Endometrial microvascular endothelial cells (primary cell): ENCODE measurements around the gene MYRIP. TPM values are rescaled to one million over a fixed set of nuclear protein-coding genes. Genes with fewer than 3 reads are reported as not detected.

Source experiments
- in situ Hi-C: cut with HindIII; loops from 2 replicates; pipeline ENCODE4 v1.10.0; 2017; ENCODE audit warnings: low sequenced_read_pairs, low pct_unique_long_range_greater_than_20kb; ENCODE audit errors: inconsistent ontology term
- total RNA-seq: library from RNA; depleted of rRNA; stranded (reverse); fragments of >200 nt; gene quantifications from one replicate; pipeline ENCODE4 v1.2.3, GENCODE V29; 2015; ENCODE audit errors: inconsistent ontology term

MYRIP gene
- total RNA-seq, 1 donor from 2014 or later = 1.1 TPM

DNA sequence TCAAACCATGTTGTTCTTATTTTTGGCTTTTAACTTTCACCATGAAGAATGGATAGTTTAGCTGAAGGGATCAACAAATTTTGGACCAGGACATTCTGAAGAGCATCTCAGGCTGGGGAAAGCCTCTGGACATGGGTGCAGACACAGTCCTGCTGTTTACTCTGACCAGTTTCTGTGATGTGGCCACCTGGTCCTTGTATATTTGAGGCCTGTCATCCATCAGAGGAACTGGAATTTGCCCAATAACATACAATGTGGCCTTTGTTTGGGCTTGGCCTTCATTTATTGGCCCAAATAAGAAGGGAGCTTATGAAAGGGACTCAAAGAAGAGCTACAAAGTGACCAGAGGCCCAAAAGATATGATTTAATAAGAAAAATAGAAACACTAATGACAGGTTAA, 127.9 kb downstream of the MYRIP start:
- in situ Hi-C loops = no loop called here

DNA sequence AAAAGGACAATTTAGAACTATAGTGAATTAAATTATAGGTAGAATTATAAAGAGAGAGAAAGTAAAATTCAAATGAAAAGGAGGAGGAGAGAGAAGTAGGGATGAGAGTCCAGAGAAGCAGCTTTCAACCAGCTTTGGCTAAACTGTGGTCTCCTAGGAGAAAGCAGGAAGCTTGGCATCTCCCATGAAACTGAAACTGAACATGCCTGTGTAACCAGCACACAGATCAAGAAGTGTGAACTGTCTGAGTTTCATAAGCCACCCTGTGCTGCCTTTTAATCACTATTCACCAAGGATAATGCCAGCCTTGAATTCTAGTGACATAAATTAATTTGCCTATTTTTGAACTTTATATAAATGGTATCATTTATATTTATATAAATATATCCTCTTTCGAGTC, 128.5 kb downstream of the MYRIP start:
- in situ Hi-C loops = no loop called here

DNA sequence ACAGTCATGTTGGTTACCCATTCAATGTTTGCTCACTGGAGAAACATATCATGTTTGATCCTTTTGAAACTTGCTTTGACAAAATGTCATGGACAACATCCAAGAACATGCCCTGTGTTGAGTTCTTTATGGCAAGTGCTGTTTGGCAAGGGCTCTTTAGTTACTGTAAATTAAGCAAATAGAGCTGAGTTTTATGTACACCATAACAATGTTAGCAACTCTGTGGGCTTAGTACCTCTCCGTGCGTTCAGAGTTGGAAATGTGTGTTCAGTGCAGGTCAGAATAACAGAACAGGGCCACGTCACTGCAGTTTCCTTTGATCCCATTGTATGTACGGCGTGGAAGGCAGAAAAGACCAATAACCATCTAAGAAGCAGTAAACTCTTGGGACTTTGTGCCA, 132.5 kb downstream of the MYRIP start:
- in situ Hi-C loops = no loop called here

DNA sequence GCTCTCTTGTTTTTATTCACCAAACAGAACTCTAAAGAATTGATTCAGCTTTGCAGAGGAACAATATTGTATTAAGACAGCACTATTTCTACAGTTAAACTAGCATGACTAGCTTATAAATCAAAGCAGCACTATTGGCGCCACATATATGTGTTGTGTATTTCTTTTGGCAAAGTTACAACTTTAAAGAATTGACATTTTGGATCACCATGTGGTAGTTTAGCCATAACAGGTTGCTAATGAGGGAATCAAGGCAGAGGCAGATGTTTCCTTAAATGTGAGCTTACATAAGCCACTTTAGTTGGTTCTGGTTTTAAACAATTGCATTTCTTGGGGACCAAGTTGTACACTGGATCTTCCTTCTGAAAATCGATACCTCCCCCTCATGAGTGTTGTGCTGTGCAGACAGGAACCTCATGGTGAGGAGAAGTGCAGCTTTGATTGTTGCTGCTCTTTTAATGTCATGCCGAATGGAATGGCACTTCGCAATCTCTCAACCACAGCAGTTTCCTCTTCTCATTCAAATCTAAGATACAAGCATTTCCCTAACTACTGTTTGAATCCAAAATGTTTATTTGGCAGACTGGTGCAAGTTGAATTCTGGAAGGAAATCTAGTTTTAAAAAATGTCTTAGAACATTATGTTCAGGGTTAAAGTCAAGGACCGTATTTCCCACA, 151.2 kb downstream of the MYRIP start:
- in situ Hi-C loops = no loop called here

DNA sequence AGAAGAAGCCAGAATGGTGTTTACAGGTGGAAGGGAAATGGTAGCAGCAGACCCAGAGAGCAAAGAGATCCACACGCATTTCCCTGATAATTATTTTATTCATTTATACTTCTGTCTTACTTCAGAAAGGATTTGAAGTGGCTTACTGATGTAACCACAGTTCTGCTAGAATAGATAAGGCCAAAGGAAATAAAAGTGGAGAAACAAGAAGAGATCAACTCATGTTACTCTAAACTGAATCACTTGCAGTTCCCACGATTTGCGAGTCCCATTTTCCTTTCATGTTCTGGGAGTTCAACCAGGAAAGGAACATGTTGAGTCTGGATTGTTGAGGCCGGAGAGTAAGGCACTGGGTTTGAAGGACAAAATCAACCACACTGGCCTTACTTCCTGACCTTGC, 151.8 kb downstream of the MYRIP start:
- in situ Hi-C loops = no loop called here

DNA sequence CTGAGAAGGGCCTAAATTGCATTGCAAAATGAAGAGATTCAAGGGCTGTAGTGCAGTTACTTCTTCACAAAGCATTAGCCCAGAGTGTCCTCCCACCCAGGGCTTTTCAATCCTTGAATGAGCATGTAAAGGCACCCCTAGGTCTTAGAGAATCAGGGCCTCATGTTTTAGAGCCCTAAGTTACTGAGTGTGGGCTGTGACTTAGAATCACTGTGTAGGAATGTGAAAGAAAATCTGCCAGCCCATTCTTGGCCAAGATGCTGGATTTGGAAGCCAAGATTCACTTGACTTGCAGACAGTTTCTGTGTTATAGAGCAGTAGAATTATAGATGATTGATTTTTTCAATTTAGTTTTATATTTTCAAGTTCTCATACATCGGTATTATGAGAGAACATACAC, 153.2 kb downstream of the MYRIP start:
- in situ Hi-C loops = no loop called here

DNA sequence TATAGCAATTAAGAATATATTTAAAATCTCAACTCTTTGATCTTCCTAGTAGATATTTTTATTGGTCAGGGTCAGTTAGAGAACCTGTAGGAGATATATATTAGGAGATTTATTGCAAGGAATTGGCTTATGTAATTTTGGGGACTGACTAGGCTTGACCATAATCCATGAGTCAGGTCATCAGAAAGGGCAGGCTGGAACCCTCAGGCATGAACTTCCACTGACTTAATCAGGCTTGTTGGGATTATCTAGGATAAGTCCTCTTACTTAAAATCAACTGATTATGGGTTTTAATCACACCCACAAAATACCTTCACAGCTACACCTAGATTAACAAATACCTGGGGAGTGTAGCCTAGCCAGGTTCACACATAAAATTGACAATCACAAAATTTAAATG, 156.1 kb downstream of the MYRIP start:
- in situ Hi-C loops = no loop called here

DNA sequence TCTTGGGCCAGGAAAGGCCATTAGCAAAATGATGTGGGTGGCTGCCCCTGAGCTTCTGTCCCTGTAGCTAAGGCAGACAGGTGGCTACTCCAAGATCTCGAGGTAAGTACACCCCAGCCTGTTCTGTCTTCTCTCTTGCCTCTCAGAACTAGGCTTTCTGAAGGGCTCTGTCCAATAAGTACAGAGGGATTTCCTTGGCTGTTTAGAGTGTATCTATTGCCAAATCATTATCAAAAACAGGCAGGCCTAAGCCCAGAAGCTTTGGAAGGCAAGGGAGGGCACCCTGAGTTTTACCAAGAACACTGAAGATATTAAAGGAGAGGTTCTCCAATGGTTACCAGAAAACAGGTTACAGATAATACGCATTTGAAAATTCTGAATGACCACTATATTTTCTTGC, 156.6 kb downstream of the MYRIP start:
- in situ Hi-C loops = no loop called here

DNA sequence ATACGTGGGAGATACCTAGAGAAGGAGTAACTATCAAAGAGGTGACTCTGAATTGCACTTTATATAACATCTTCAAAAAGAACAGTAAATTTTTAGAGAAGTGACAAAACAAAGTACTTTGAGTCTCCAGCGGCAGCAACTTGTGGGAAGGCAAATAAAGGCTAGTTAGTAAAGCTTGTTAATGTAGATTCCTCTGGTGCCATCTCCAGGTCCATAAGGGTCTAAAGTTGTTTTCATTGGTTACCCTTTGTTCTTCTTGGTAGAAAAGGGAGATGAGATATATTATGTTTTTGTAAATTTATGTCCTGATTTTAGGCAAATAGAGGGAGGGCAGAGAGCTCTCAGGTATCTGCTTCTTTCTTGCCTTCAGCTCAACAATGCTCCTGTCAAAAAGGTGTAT, 161.6 kb downstream of the MYRIP start:
- in situ Hi-C loops = no loop called here

DNA sequence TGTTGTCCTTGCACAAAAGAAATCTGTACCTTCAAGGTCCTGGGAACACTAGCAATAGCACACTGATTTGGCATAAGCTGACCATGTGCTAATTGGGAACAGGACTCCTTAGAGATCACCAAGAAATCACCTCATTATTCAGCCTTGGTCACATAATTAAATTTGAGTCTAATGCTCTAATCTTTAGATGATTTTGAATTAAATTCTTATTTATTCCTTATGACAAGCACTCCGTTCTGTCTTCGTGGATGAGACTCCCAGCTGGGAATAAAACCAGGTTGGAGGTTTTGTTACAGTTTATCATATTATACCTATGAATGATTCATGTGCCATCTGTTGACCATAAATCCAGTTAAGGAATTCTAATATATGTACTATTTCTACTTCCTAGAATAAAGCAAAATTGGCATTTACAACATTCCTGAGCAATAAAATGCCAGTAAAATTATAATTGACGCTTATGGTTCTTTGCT, 162.2 kb downstream of the MYRIP start:
- in situ Hi-C loops = no loop called here

DNA sequence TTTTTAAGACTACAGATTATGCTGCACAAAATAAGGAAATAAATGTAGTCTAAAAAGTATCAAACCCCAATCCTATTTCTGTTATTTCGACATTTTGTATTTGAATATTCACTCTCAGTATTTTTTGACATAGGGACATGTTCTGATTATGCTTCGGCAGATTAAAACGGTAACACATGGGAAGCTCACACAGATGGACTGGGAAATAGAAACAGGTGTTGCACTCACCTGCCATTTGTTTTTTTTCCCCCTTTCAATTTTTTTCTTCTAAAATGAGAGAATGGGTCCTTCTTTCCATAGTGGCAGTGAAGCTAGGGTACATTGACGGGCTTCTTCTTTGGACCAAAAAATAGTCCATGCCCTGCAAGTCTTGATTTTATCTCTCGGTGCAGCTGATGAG, 163.1 kb downstream of the MYRIP start:
- in situ Hi-C loops = no loop called here

DNA sequence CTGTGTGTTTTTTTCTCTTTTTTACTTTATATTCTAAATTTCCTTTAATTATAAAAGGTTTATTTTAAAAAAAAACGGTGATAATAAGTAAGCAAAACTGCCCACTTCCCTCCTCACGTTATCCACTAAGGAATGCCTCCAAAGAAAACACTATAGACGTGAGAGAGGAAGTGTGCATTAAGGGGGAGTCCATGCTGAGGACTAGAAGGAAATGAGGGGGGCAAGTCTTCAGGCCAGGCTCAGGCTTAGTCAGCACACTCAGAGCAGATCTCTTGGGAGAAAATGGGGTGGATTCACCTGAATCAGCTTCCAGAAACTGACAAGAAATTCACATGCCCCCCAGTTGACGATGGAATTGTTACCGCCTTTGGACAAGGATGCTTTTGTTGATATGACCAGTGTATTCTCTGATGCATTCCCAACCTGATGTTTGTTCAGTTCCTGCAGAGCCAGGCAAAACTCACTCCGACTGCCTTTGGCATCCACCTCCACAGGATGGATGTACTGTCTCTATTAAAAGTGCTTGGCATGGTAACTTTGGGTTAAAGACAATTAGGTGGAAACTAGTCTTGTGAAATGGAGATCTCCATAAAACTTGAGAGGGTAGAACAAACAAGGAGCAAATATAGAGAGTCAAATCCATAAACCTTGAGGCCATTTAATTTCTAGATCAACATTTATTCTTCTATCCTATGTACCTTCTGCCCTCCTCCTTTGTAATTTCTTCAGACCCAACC, 167.8 kb downstream of the MYRIP start:
- in situ Hi-C loops = no loop called here

DNA sequence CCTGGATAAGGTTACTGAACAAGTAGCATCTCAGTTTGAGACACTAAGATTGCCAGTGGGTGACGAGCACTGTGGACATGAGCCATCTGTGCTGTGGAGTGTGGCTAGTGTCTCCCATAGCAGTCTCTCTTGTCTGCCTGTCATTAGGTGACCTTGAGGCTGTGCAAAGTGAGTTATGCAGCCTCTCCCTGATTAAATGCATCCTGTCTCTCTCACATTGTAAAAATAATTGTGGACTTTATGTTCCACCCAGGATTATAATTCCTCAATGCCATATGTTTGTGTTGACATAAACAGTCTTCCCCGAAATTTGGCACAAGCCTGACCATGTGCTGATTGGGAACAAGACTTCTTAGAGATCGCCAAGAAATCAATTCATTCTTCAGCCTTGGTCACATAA, 168.9 kb downstream of the MYRIP start:
- in situ Hi-C loops = no loop called here

DNA sequence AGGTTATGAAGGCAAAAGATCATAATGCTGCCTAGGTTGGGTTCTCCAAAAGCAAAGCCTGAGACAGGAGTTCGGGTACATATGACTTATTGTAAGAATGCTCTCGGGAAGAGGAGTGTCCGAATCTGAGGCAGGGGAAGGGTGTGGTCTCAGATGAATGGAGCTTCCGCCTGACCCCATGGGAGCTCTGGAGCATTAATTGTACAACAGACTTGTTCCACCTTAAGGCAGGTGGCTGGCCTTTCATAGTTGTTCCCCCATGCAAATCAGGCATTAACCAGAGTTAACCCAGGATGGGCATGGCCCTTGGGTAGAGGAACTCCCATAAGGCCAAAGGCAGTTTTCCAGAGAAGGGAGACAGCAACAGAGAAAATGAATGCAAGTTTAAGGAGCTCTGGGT, 170.6 kb downstream of the MYRIP start:
- in situ Hi-C loops = no loop called here

DNA sequence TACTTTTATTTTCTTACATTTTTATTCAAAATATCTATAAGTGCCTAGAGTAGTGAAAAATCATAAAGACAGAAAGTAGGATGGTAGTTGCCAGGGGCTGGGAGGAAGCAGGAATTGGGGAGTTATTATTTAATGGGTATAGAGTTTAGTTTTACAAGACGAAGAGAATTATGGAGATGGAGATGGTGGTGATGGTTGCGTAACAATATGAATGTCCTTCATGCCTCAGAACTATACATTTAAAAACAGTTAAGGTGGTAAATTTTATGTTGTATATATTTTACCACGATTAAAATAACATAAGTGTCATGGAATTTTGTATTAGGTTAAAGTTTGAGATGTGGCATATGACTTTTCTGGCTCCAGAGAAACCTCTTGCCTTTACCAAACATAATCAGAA, 171.4 kb downstream of the MYRIP start:
- in situ Hi-C loops = no loop called here

DNA sequence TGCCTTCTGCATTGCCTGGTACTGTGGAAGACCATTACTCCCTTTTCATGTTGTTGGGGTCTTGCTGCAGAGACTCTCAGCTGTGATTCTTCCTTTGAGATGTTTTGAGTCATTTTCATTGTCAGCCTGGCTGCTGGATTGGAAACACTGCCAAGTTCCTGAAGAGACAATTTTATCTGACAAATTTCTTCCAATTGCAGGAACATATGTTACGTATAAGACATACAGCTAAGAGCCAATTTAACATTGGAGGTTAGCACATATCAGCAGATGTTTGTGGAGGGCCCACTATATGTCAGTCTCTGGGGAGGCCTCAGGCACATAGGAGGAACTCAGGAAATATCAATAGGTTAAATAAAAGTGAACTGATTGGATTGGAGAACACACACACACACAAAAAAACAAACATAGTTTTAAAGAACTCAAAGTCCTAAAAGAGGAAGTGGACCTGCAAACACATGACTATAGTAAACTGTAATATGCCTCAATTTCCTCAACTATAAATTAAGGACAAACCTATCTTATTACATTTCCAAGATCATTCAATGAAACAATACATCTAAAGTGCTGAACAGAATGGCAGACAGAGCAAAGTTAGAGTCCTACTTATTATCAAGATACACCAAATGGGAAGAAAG, 172.3 kb downstream of the MYRIP start:
- in situ Hi-C loops = no loop called here

DNA sequence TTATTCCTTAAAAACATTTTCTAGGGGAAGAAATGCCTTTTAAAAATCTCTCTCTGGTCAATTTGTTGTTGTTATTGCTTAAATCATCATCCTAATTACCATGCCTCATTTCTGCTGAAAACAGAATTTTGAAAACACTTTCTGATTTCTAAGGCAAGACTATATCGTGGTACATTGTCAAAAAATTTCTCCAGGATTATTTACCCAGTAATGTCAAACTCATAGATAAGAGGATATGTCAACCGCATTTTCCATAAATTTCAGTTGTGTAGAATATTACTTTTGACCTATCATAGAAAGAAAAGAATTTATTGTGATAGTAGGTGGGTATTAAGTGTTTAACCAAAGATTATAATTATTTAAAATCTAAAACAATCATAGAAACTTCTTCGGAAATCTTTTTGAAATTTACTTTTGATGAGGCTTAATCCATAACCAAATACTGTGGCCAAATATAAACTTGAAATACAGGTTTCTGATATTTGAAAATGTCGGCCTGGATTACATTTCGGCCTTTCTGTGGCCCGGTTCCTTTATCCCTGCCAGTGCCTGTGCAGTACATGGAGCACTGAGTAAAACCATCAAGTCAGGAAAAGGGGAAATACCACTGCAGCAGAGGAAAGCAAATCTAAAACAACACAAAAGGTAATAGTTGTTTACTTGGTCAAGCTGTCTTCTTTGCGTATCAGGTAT, 173.4 kb downstream of the MYRIP start:
- in situ Hi-C loops = no loop called here

DNA sequence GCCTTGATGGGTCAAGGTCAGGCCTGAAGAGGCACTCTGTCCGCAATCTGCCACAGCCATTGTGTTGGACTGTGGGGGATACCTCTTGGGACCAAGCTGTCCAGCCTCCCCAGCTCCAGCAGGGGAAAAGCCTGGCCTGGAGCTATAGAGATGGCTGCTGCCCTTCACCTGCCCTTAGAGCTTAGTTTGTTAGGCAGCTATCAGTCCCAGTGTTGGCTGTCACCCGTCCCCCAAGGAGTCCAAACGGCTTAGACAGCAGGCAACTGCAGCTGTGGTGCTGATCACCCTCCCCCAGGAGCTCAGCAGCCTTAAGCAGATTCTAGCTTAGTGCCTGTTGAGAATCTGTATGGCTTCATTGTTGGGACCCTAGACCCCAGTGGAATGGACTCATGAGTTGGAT, 180.3 kb downstream of the MYRIP start:
- in situ Hi-C loops = no loop called here

DNA sequence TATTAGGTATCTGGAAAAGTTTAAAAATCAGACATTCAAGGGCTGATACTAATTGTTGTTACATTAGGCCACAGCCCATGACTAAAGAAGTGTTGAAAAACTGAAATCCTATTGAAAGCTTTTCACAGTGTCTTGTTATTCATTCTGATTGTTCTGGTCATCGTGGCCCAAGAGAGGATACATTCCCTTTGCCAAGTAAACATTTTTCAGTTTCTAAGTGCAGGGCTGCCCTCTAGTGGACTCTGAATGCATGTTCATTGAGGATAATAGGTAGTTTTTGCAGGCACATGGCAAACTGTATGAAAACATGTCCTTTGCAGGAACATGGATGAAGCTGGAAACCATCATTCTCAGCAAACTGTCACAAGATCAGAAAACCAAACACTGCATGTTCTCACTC, 181.1 kb downstream of the MYRIP start:
- in situ Hi-C loops = no loop called here

DNA sequence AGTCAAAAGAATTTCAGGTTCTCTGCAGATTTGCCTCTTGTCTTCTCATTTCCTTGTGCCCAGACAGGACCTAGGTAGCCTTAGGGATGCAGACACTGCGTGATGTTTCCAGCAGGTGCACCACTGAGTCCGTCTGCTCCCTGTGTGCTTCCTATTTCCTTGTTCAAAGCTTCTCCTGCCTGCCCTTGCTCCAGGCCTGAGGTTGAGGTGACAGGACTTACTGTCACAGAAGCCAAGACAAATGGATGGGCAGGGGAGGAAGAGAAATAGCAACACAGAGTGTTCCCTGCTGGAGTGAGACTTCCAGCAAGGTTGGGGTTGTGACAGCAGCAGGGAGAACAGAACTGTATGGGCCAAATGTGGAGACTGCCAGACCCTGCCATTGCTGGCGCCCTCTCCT, 199.4 kb downstream of the MYRIP start:
- in situ Hi-C loops = no loop called here
